Ectodermal cell (in vitro differentiated cells): Measurements from ENCODE around the gene RNPEPL1.

Experiments
- H3K27ac ChIP-seq: 2 replicates; pipeline ENCODE4 v1.7.0; 2013; ENCODE audit warnings: mild to moderate bottlenecking, low read depth, low read length; ENCODE audit not compliant: insufficient read depth, poor library complexity, severe bottlenecking
- H3K27me3 ChIP-seq: 2 replicates; pipeline ENCODE4 v1.7.0; 2013; ENCODE audit warnings: mild to moderate bottlenecking, low read length; ENCODE audit not compliant: insufficient read depth, control insufficient read depth, poor library complexity, severe bottlenecking
- H3K36me3 ChIP-seq: one replicate; pipeline ENCODE4 v1.7.0; 2013; ENCODE audit warnings: low read length; ENCODE audit not compliant: control insufficient read depth, insufficient read depth
- H3K4me1 ChIP-seq: one replicate; pipeline ENCODE4 v1.7.0; 2013; ENCODE audit warnings: low read length; ENCODE audit not compliant: control insufficient read depth, insufficient read depth
- H3K4me3 ChIP-seq: 2 replicates; pipeline ENCODE4 v1.7.0; 2013; ENCODE audit warnings: low read depth, low read length, control low read depth; ENCODE audit not compliant: insufficient read depth
- H3K9me3 ChIP-seq: 2 replicates; pipeline ENCODE4 v1.7.0; 2013; ENCODE audit warnings: mild to moderate bottlenecking, low read length, moderate library complexity; ENCODE audit not compliant: control insufficient read depth
- WGBS, 2 experiments: methylation state at CpG; one replicate each; pipeline ENCODE4 v1.1.7; 2013; ENCODE audit warnings: missing lambda C conversion rate in 2 of 2; 5-methylcytosine and 5-hydroxymethylcytosine counted together

The RNPEPL1 gene

GRCh38 chr2:240593703-240594451 is 25.6 kb downstream of the RNPEPL1 start:
- H3K36me3 ChIP-seq, result peaks cover 6% of the 10 kb centered on the region

GRCh38 chr2:240594511-240595380 is 26.5 kb downstream of the RNPEPL1 start:
- H3K36me3 ChIP-seq, result peaks cover 6% of the 10 kb centered on the region
- H3K27ac ChIP-seq, result no peak overlapping the region
- no peaks in the 10 kb centered on the region for H3K9me3 ChIP-seq
- no peaks in the 10 kb centered on the region for H3K4me1 ChIP-seq
- H3K27me3 ChIP-seq, result no peaks in the 10 kb centered on the region
- 94% methylated on average over 34 of the region's 34 CpGs for WGBS, 2 experiments
- H3K4me3 ChIP-seq, result no peak overlapping the region

More at GRCh38 chr2:240593703-240594451, 25.6 kb downstream of the RNPEPL1 start:
- no peak overlapping the region for H3K4me3 ChIP-seq
- no peaks in the 10 kb centered on the region for H3K4me1 ChIP-seq
- no peak overlapping the region for H3K27ac ChIP-seq
- no peaks in the 10 kb centered on the region for H3K9me3 ChIP-seq
- no peaks in the 10 kb centered on the region for H3K27me3 ChIP-seq
- 94 to 95% methylated on average over 19 of the region's 19 CpGs for WGBS, 2 experiments

DNA sequence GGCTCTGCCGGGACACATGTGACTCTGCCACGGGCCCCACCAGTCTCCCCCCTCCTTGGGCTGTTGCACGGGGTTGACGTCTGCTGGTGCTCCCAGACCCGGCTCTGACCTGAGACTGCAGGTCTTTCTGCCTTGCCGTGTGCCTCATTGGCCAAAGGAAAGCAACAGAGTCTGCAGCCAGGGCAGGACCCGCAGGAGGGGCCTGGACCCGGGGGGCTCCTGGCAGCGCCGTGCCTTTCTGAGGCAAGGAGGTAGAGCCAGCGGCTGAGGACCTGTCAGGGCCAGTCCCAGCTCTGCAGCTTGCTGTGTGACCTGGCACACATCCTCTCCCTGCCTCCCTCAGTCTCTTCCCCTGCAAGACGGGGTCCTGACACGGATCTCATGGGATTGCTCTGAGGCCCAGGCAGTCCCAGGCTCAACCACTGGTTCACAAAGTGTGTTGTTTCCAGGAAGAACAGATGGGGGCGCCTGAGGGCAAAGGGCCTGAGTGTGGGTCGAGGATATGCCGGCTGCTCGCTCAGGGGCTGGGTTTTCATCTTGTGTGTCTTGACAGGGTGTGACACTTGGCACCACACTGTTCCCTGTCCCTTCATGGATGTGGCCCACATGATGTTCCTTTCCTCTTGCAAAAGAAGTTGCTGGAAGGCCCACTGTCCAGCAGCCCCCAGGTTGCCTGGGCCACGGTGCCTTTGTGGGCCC is 27.2 kb downstream of the RNPEPL1 start:
- Histone ChIP-seq H3K9me3 (no peaks in the 10 kb centered on the region), H3K36me3 (peaks cover 6% of the 10 kb centered on the region), H3K27me3 (no peaks in the 10 kb centered on the region), H3K4me3 (no peak overlapping the region), H3K27ac (no peak overlapping the region), H3K4me1 (no peaks in the 10 kb centered on the region)
- 81 to 82% methylated on average over 18 of the region's 18 CpGs for WGBS, 2 experiments

DNA sequence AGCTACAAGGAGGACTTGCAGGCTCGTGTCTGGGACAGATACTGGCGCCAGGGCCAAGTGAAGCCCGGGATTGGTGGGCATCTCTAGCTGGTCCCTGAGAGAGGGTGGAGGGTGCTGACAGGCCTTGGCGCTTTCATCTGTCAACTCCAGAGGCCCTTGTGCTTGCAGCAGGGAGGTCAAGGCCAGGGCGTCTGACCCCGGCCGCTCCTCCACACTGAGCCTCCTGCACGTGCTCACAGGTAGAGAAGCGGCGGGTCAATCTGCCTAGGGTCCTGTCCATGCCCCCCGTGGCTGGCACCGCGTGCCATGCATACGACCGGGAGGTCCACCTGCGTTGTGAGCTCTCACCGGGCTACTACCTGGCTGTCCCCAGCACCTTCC is 27.8 kb downstream of the RNPEPL1 start:
- H3K9me3 ChIP-seq, result no peaks in the 10 kb centered on the region
- no peaks in the 10 kb centered on the region for H3K4me1 ChIP-seq
- H3K27me3 ChIP-seq, result no peaks in the 10 kb centered on the region
- WGBS, 2 experiments, result 95 to 97% methylated on average over 17 of the region's 17 CpGs
- no peak overlapping the region for H3K27ac ChIP-seq
- no peak overlapping the region for H3K4me3 ChIP-seq
- peaks cover 6% of the 10 kb centered on the region for H3K36me3 ChIP-seq

- 95 to 97% methylated on average over 23 of the region's 23 CpGs for WGBS, 2 experiments
- no peak overlapping the region for H3K4me3 ChIP-seq
- no peak overlapping the region for H3K27ac ChIP-seq
- H3K27me3 ChIP-seq, result no peaks in the 10 kb centered on the region
- H3K36me3 ChIP-seq, result peaks cover 6% of the 10 kb centered on the region
- no peaks in the 10 kb centered on the region for H3K4me1 ChIP-seq
- no peaks in the 10 kb centered on the region for H3K9me3 ChIP-seq
Observed at GRCh38 chr2:240596491-240596931, 28.2 kb downstream of the RNPEPL1 start.

DNA sequence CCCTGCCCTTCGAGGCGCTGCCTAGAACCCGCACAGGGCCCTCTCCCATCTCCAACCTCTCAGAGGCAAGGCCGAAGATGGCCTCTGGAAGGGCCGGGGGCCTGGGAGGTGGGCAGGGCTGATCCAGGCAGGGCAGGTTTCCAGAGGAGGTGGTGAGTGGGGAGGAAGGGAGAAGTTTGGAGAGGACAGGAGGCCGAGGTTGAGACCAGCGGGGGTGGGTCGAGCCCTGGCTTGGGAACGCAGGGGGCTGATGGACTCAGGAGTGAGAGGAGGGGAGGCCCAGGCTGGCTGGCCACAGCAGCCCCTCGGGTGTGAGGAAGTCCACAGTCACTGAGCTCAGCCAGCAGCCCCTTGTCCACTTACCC is 28.8 kb downstream of the RNPEPL1 start:
- Histone ChIP-seq H3K27ac (no peak overlapping the region), H3K9me3 (no peaks in the 10 kb centered on the region), H3K4me3 (no peak overlapping the region), H3K27me3 (no peaks in the 10 kb centered on the region), H3K4me1 (no peaks in the 10 kb centered on the region), H3K36me3 (peaks cover 3% of the 10 kb centered on the region)
- WGBS, 2 experiments, result 95% methylated on average over 10 of the region's 10 CpGs

- Histone ChIP-seq H3K9me3 (no peaks in the 10 kb centered on the region), H3K4me1 (no peaks in the 10 kb centered on the region), H3K36me3 (no peaks in the 10 kb centered on the region), H3K4me3 (no peak overlapping the region), H3K27ac (no peak overlapping the region), H3K27me3 (no peaks in the 10 kb centered on the region)
- WGBS, 2 experiments, result 92 to 93% methylated on average over 22 of the region's 22 CpGs
Observed at GRCh38 chr2:240597419-240598181, 29.3 kb downstream of the RNPEPL1 start.

- WGBS, 2 experiments, result 95 to 96% methylated on average over 17 of the region's 17 CpGs
- Histone ChIP-seq H3K9me3 (no peaks in the 10 kb centered on the region), H3K4me3 (no peak overlapping the region), H3K27me3 (no peaks in the 10 kb centered on the region), H3K36me3 (no peaks in the 10 kb centered on the region), H3K27ac (no peak overlapping the region), H3K4me1 (no peaks in the 10 kb centered on the region)
Observed at GRCh38 chr2:240598311-240598911, 30.1 kb downstream of the RNPEPL1 start.

DNA sequence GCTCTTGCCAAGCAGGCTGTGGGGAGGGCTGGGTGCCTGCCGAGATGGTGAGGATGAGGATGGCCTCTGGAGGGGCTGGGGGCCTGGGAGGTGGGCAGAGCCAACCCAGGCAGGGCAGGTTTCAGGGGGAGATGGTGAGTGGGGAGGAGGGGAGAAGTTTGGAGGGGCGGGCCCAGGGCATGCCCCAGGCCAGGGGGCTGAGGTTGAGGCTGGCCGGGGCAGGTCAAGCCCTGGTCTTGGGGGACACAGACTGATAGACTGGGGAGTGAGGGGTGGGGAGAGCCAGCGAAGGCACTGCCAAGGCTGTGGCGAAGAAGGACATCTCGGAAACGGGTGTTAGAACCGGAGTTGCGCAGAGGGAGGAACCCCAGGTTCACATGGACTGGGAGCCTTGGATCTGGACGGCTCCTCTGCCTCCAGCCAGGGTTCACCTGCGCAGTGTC is 30.9 kb downstream of the RNPEPL1 start:
- Histone ChIP-seq H3K4me1 (peaks cover 2% of the 10 kb centered on the region), H3K36me3 (no peaks in the 10 kb centered on the region), H3K27me3 (no peaks in the 10 kb centered on the region), H3K4me3 (no peak overlapping the region), H3K27ac (no peak overlapping the region), H3K9me3 (no peaks in the 10 kb centered on the region)
- 95 to 98% methylated on average over 11 of the region's 11 CpGs for WGBS, 2 experiments
